Panc1 (cell line): Measurements from ENCODE around the gene TCEA3. TPM values are rescaled to one million over a fixed set of nuclear protein-coding genes. Genes with fewer than 3 reads are reported as not detected.

ENCODE experiments used
- ATAC-seq: fragments of 200-7000 bp; cut with Tn5 transposase; 2 replicates; pipeline ENCODE4 v1.9.1; 2020; ENCODE audit warnings: mild to moderate bottlenecking, moderate library complexity
- BruUV-seq: library from RNA; stranded (reverse); fragments of 400-500 nt; replicated peaks from 2 replicates; lab custom pipeline; 2021; lab: Mats Ljungman, UMichigan
- CTCF ChIA-PET: fragments of 300-600 bp; sonication (Branson Sonifier 250); formaldehyde crosslinking; loops from one replicate; lab custom pipeline; 2022; ENCODE audit warnings: antibody characterized with exemption; lab: Charles Lee
- POLR2A ChIA-PET: fragments of 300-600 bp; sonication (Branson Sonifier 250); formaldehyde crosslinking; loops from one replicate; lab custom pipeline; 2022; ENCODE audit warnings: antibody characterized with exemption; lab: Charles Lee
- DNase-seq: peaks from one replicate; pipeline ENCODE4 v3.0.0-alpha.2; 2010; ENCODE audit warnings: low read depth, low spot score
- H3K27ac ChIP-seq: 2 replicates; pipeline ENCODE4 v1.5.1; 2011; ENCODE audit warnings: mild to moderate bottlenecking, low read length, inconsistent platforms
- H3K27me3 ChIP-seq: fragments of 200-500 bp; sonication (Bioruptor generic); 2 replicates; pipeline ENCODE4 v1.6.0; 2014; ENCODE audit warnings: low read length, inconsistent platforms; ENCODE audit not compliant: control insufficient read depth, insufficient read depth
- H3K36me3 ChIP-seq: fragments of 200-500 bp; sonication (Bioruptor generic); 2 replicates; pipeline ENCODE4 v1.5.1; 2014; ENCODE audit warnings: inconsistent platforms, mild to moderate bottlenecking, low read length, moderate library complexity; ENCODE audit not compliant: control insufficient read depth, insufficient read depth
- H3K4me1 ChIP-seq: 2 replicates; pipeline ENCODE4 v1.5.1; 2011; ENCODE audit warnings: inconsistent platforms, mild to moderate bottlenecking, low read length, moderate library complexity; ENCODE audit not compliant: control insufficient read depth, insufficient read depth
- H3K4me3 ChIP-seq, 2 experiments: 2 replicates each; pipeline ENCODE4 v1.5.1; 2011 to 2012; ENCODE audit warnings: low read depth in 2 of 2, low read length in 2 of 2, mild to moderate bottlenecking in 2 of 2, inconsistent platforms in 1 of 2, moderate library complexity in 1 of 2
- H3K9me3 ChIP-seq: fragments of 200-500 bp; sonication (Bioruptor generic); 2 replicates; pipeline ENCODE4 v1.5.1; 2014; ENCODE audit warnings: low read depth, mild to moderate bottlenecking, inconsistent platforms, low read length, moderate library complexity; ENCODE audit not compliant: control insufficient read depth, insufficient read depth
- POLR2AphosphoS5 ChIP-seq: IDR thresholded peaks from 2 replicates; pipeline ENCODE4 v1.6.1; 2012; ENCODE audit warnings: mild to moderate bottlenecking, low read depth, low read length, moderate library complexity
- SIN3A ChIP-seq: IDR thresholded peaks from 2 replicates; pipeline ENCODE4 v1.6.1; 2012; ENCODE audit warnings: low read depth, mild to moderate bottlenecking, low read length, moderate library complexity, borderline replicate concordance; ENCODE audit not compliant: insufficient read depth
- TCF7L2 ChIP-seq: IDR thresholded peaks from 2 replicates; pipeline ENCODE4 v1.6.1; 2011; ENCODE audit warnings: mild to moderate bottlenecking, low read depth, low read length, inconsistent platforms
- in situ Hi-C: cut with HindIII; loops from 2 replicates; pipeline ENCODE4 v1.10.0; 2016; ENCODE audit warnings: low sequenced_read_pairs, low pct_unique_long_range_greater_than_20kb
- intact Hi-C: fragments of 100-400 bp; cut with micrococcal nuclease; formaldehyde crosslinking; loops from one replicate; pipeline ENCODE4 v1.10.0; 2022; ENCODE audit not compliant: unreplicated experiment
- total RNA-seq: library from RNA; stranded (reverse); gene quantifications from one replicate; pipeline ENCODE4 v1.2.1, GENCODE V29; 2021; ENCODE audit not compliant: unreplicated experiment
- TF ChIP-seq, protein P1 (sequence below), 2 experiments: IDR thresholded peaks; 2 replicates each; pipeline ENCODE4 v1.6.1; 2011 to 2012; ENCODE audit warnings: low read depth in 2 of 2, control low read depth in 1 of 2, low read length in 1 of 2, mild to moderate bottlenecking in 1 of 2, moderate library complexity in 1 of 2; ENCODE audit not compliant: insufficient read depth in 1 of 2
- TF ChIP-seq, protein P2 (sequence below): fragments of 450-650 bp; IDR thresholded peaks from 2 replicates; pipeline ENCODE4 v1.5.1; 2017; ENCODE audit warnings: mild to moderate bottlenecking

The TCEA3 gene
- total RNA-seq, 1 experiment from 2014 or later: 8.3 TPM

DNA sequence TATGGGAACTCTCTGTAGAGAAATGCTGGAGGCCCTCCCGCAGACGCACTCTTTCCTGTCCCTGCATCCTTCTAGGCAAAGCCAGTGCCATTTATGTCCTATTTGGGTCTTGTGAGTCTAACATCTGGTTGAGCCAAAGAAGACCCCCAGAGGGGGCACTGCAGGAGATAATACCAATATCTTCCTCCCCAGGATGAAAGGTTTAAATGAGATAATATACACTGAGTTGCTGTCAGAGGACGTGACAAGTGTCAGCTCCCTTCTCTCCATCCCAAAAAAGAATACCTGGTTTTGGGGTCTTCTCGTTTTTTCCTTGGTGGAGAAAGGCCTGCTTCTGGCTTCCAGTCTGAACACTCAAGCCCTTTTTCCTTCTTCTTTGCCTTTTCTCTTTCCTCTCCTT, 7.6 kb downstream of the TCEA3 start:
- CTCF ChIA-PET: no interaction called here
- in situ Hi-C loops (no loop called here), intact Hi-C loops (no loop called here)
- H3K36me3 ChIP-seq: no peaks in the 10 kb centered on the region
- H3K4me3 ChIP-seq: no peak overlapping the region
- POLR2A ChIA-PET: no interaction called here
- TF ChIP-seq POLR2AphosphoS5 (no peak), SIN3A (no peak), TCF7L2 (no peak)
- TF ChIP-seq, protein P1, sequence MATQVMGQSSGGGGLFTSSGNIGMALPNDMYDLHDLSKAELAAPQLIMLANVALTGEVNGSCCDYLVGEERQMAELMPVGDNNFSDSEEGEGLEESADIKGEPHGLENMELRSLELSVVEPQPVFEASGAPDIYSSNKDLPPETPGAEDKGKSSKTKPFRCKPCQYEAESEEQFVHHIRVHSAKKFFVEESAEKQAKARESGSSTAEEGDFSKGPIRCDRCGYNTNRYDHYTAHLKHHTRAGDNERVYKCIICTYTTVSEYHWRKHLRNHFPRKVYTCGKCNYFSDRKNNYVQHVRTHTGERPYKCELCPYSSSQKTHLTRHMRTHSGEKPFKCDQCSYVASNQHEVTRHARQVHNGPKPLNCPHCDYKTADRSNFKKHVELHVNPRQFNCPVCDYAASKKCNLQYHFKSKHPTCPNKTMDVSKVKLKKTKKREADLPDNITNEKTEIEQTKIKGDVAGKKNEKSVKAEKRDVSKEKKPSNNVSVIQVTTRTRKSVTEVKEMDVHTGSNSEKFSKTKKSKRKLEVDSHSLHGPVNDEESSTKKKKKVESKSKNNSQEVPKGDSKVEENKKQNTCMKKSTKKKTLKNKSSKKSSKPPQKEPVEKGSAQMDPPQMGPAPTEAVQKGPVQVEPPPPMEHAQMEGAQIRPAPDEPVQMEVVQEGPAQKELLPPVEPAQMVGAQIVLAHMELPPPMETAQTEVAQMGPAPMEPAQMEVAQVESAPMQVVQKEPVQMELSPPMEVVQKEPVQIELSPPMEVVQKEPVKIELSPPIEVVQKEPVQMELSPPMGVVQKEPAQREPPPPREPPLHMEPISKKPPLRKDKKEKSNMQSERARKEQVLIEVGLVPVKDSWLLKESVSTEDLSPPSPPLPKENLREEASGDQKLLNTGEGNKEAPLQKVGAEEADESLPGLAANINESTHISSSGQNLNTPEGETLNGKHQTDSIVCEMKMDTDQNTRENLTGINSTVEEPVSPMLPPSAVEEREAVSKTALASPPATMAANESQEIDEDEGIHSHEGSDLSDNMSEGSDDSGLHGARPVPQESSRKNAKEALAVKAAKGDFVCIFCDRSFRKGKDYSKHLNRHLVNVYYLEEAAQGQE (IDR thresholded peaks at IDR 0.05; ENCODE audit: insufficient read depth in 1 of 2, low read depth in 2 of 2, low read length in 1 of 2): no peak
- TF ChIP-seq, protein P2, sequence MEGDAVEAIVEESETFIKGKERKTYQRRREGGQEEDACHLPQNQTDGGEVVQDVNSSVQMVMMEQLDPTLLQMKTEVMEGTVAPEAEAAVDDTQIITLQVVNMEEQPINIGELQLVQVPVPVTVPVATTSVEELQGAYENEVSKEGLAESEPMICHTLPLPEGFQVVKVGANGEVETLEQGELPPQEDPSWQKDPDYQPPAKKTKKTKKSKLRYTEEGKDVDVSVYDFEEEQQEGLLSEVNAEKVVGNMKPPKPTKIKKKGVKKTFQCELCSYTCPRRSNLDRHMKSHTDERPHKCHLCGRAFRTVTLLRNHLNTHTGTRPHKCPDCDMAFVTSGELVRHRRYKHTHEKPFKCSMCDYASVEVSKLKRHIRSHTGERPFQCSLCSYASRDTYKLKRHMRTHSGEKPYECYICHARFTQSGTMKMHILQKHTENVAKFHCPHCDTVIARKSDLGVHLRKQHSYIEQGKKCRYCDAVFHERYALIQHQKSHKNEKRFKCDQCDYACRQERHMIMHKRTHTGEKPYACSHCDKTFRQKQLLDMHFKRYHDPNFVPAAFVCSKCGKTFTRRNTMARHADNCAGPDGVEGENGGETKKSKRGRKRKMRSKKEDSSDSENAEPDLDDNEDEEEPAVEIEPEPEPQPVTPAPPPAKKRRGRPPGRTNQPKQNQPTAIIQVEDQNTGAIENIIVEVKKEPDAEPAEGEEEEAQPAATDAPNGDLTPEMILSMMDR: no peak
- peaks cover 1% of the 10 kb centered on the region; the same call in 1 of the 2 replicates for H3K4me1 ChIP-seq
- no TSS peak for BruUV-seq
- ATAC-seq (no peak), DNase-seq (no peak)
- no peaks in the 10 kb centered on the region for H3K27me3 ChIP-seq
- H3K27ac ChIP-seq: no peak overlapping the region
- no peaks in the 10 kb centered on the region for H3K9me3 ChIP-seq

DNA sequence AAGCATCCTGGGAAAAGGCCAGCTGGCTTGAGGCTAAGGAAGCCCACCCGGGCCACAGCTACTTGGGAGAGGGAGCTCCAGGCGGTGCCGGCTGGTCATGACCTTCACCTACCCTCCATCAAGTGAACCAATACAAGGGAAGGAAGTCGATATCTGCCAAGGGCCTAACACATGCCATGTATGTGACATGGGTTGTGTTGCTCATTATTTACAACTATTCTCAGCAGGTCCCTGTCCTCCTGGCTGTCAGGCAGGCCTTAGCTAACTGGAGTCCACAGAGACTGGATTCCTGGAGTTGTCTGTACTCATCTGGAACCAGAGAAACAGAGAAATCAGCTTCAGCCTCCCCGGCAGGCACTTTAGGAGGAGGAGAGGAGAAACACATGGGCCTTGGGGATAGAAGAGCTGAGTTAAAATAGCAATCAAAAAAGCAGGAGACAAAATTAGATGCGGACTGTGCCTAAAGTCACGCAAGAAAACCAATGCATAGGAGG, 15.7 kb downstream of the TCEA3 start:
- H3K27ac ChIP-seq: no peak overlapping the region
- intact Hi-C loops (no loop called here), in situ Hi-C loops (no loop called here)
- no peaks in the 10 kb centered on the region for H3K9me3 ChIP-seq
- H3K27me3 ChIP-seq: no peaks in the 10 kb centered on the region
- ATAC-seq (no peak), DNase-seq (no peak)
- CTCF ChIA-PET: no interaction called here
- peaks cover 8% of the 10 kb centered on the region for H3K4me1 ChIP-seq
- no peak overlapping the region for H3K4me3 ChIP-seq
- POLR2A ChIA-PET: no interaction called here
- TF ChIP-seq TCF7L2 (no peak), POLR2AphosphoS5 (no peak), SIN3A (no peak)
- TF ChIP-seq, protein P2: no peak
- TF ChIP-seq, protein P1 (IDR thresholded peaks at IDR 0.05; ENCODE audit: insufficient read depth in 1 of 2, low read depth in 2 of 2, low read length in 1 of 2): no peak
- H3K36me3 ChIP-seq: no peaks in the 10 kb centered on the region
- no TSS peak for BruUV-seq
